Keratinocyte (primary cell): ENCODE results near the gene PPARGC1A. TPM values are rescaled to one million over a fixed set of nuclear protein-coding genes. Genes with fewer than 3 reads are reported as not detected.

ENCODE experiments used
- DNase-seq: peaks from one replicate; pipeline ENCODE4 v3.0.0-alpha.2; 2011; ENCODE audit warnings: low read depth, missing footprints, low spot score
- FAIRE-seq: peaks from 2 replicates; lab custom pipeline; 2011; peaks lifted over from hg19 to GRCh38; lab: Jason Lieb, UNC
- H2AFZ ChIP-seq: 2 replicates; pipeline ENCODE4 v1.6.0; 2012; ENCODE audit warnings: low read length, control low read depth, inconsistent platforms; ENCODE audit not compliant: control insufficient read depth
- H3K27ac ChIP-seq: 2 replicates; pipeline ENCODE4 v1.5.1; 2011; ENCODE audit warnings: low read length; ENCODE audit not compliant: control insufficient read depth, insufficient read depth
- H3K27me3 ChIP-seq: 3 replicates; pipeline ENCODE4 v1.6.0; 2011; ENCODE audit warnings: low read length; ENCODE audit not compliant: control insufficient read depth, insufficient read depth; ENCODE audit errors: extremely low read depth
- H3K36me3 ChIP-seq, 2 experiments: 2 replicates in 1 of 2; 3 replicates in 1 of 2; pipeline ENCODE4 v1.5.1; 2011; ENCODE audit warnings: low read length in 2 of 2, mild to moderate bottlenecking in 1 of 2; ENCODE audit not compliant: control insufficient read depth in 2 of 2, insufficient read depth in 2 of 2; ENCODE audit errors: extremely low read depth in 1 of 2
- H3K4me1 ChIP-seq: 3 replicates; pipeline ENCODE4 v1.5.1; 2011; ENCODE audit warnings: low read length; ENCODE audit not compliant: control insufficient read depth, insufficient read depth; ENCODE audit errors: extremely low read depth
- H3K4me2 ChIP-seq: 3 replicates; pipeline ENCODE4 v1.6.0; 2011; ENCODE audit warnings: low read depth, low read length; ENCODE audit not compliant: control insufficient read depth, insufficient read depth; ENCODE audit errors: extremely low read depth
- H3K4me3 ChIP-seq, 3 experiments: fragments of 200-600 bp in 1 of 3; sonication (generic) in 1 of 3; 2 replicates in 2 of 3; 3 replicates in 1 of 3; pipeline ENCODE4 v1.5.1; 2011 to 2016; ENCODE audit warnings: low read length in 3 of 3, mild to moderate bottlenecking in 3 of 3, control low read depth in 2 of 3, inconsistent platforms in 1 of 3, low read depth in 1 of 3, mixed read lengths in 1 of 3, mixed run types in 1 of 3, moderate library complexity in 1 of 3; ENCODE audit not compliant: control insufficient read depth in 2 of 3, insufficient read depth in 2 of 3; ENCODE audit errors: extremely low read depth in 1 of 3
- H3K79me2 ChIP-seq: 2 replicates; pipeline ENCODE4 v1.6.0; 2012; ENCODE audit warnings: low read length; ENCODE audit not compliant: control insufficient read depth, insufficient read depth
- H3K9ac ChIP-seq: 3 replicates; pipeline ENCODE4 v1.6.0; 2011; ENCODE audit warnings: low read length; ENCODE audit not compliant: control insufficient read depth, insufficient read depth; ENCODE audit errors: extremely low read depth
- H3K9me1 ChIP-seq: 3 replicates; pipeline ENCODE4 v1.6.0; 2011; ENCODE audit warnings: low read length; ENCODE audit not compliant: control insufficient read depth, insufficient read depth; ENCODE audit errors: extremely low read depth
- H3K9me3 ChIP-seq: 2 replicates; pipeline ENCODE4 v1.5.1; 2012; ENCODE audit warnings: low read depth, low read length; ENCODE audit not compliant: control insufficient read depth
- H4K20me1 ChIP-seq: 3 replicates; pipeline ENCODE4 v1.6.0; 2011; ENCODE audit warnings: low read length; ENCODE audit not compliant: control insufficient read depth, insufficient read depth; ENCODE audit errors: extremely low read depth
- EZH2 ChIP-seq: IDR thresholded peaks from one replicate; pipeline ENCODE4 v1.6.1; 2012; ENCODE audit warnings: inconsistent platforms, mild to moderate bottlenecking, low read length, moderate library complexity
- dilution Hi-C: fragments of 300-500 bp; cut with MboI; formaldehyde crosslinking; loops from one replicate; pipeline ENCODE4 v1.7.0; 2020; ENCODE audit warnings: low sequenced_read_pairs; ENCODE audit not compliant: extremely low pct_ligation_motif_present
- polyA plus RNA-seq, 5 experiments: library from polyadenylated mRNA; depleted of rRNA in 3 of 5; stranded (reverse) in 3 of 5; stranded (forward) in 1 of 5; unstranded in 1 of 5; fragments of >200 nt; gene quantifications; 1 replicate in 1 of 5; 2 replicates in 3 of 5; 3 replicates in 1 of 5; pipeline versions ENCODE4 v1.2.1 to v1.2.3, GENCODE V29; 2011 to 2012; ENCODE audit warnings: missing spikeins in 2 of 5, low read depth in 1 of 5, low replicate concordance in 1 of 5
- TF ChIP-seq, protein P1 (sequence below), 3 experiments: IDR thresholded peaks in 1 of 3; conservative IDR thresholded peaks in 1 of 3; optimal IDR thresholded peaks in 1 of 3; 2 replicates in 2 of 3; 3 replicates in 1 of 3; pipeline versions ENCODE3 to v1.5.1; 2011; ENCODE audit warnings: low read length in 3 of 3, mild to moderate bottlenecking in 3 of 3, moderate library complexity in 2 of 3, control low read depth in 1 of 3, inconsistent platforms in 1 of 3; ENCODE audit not compliant: insufficient read depth in 2 of 3; ENCODE audit errors: extremely low read depth in 1 of 3

PPARGC1A gene
- polyA plus RNA-seq, 1 donor (not counting 4 experiments of a cell fraction or from before 2014, with no cell fraction given), result 0.18 TPM

DNA sequence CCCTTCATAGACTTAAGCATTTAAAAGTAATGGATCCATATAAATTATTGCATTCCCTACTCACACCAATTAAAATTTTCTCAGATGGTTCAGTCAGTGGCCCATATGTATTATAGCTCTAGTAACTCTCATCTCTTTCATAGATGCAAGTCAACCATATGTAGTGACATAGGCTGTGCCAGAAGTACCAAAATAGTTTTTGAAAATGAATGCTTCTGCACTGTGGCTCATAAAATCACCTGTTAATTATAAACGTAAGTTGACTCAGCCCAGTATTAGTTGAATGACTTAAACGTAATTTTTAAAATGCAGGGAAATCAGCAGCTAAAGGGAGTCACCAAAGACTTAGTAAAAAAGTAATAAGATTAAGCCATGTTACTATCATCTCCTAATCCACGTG, 143.8 kb downstream of the PPARGC1A start:
- TF ChIP-seq EZH2, result no peak
- TF ChIP-seq, protein P1, sequence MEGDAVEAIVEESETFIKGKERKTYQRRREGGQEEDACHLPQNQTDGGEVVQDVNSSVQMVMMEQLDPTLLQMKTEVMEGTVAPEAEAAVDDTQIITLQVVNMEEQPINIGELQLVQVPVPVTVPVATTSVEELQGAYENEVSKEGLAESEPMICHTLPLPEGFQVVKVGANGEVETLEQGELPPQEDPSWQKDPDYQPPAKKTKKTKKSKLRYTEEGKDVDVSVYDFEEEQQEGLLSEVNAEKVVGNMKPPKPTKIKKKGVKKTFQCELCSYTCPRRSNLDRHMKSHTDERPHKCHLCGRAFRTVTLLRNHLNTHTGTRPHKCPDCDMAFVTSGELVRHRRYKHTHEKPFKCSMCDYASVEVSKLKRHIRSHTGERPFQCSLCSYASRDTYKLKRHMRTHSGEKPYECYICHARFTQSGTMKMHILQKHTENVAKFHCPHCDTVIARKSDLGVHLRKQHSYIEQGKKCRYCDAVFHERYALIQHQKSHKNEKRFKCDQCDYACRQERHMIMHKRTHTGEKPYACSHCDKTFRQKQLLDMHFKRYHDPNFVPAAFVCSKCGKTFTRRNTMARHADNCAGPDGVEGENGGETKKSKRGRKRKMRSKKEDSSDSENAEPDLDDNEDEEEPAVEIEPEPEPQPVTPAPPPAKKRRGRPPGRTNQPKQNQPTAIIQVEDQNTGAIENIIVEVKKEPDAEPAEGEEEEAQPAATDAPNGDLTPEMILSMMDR (optimal IDR thresholded peaks at IDR 0.05 in 1 of 3, IDR thresholded peaks at IDR 0.05 in 1 of 3, conservative IDR thresholded peaks at IDR 0.05 in 1 of 3; ENCODE audit: extremely low read depth in 1 of 3, insufficient read depth in 2 of 3, low read length in 3 of 3), result no peak
- H4K20me1 ChIP-seq, result no peaks in the 10 kb centered on the region
- no peak overlapping the region for H3K4me3 ChIP-seq
- H3K27me3 ChIP-seq, result no peaks in the 10 kb centered on the region
- FAIRE-seq (no peak), DNase-seq (no peak)
- no peaks in the 10 kb centered on the region for H3K9me1 ChIP-seq
- H3K36me3 ChIP-seq, result no peaks in the 10 kb centered on the region
- H3K27ac ChIP-seq, result no peak overlapping the region
- no peak overlapping the region for H3K9ac ChIP-seq
- H2AFZ ChIP-seq, result no peak overlapping the region
- no peaks in the 10 kb centered on the region for H3K79me2 ChIP-seq
- no peaks in the 10 kb centered on the region for H3K9me3 ChIP-seq
- H3K4me2 ChIP-seq, result no peak overlapping the region
- H3K4me1 ChIP-seq, result no peaks in the 10 kb centered on the region
- dilution Hi-C loops, result no loop called here

DNA sequence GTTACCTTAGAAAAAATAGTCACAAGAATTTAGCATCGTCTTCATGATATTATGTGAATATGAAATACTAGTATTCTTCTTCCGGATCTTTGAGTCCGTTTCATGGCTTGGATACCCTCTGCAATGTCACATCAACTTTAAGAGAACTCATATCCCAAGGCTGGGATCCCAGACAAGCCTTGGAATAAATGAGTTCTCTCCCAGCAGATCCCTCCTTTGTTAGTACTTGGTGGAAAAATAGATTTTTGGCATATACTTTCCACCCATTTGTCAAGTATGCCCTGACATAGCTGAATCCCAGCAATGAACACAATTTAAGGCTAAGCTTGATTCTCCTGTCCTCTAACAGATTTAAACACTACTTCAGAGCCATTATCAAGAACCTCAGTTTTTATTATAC, 144.5 kb downstream of the PPARGC1A start:
- H3K4me3 ChIP-seq, result no peak overlapping the region
- H3K27me3 ChIP-seq, result no peaks in the 10 kb centered on the region
- no peaks in the 10 kb centered on the region for H3K36me3 ChIP-seq
- no peak overlapping the region for H3K9ac ChIP-seq
- H3K9me3 ChIP-seq, result no peaks in the 10 kb centered on the region
- no peaks in the 10 kb centered on the region for H3K79me2 ChIP-seq
- H3K4me1 ChIP-seq, result no peaks in the 10 kb centered on the region
- TF ChIP-seq EZH2, result no peak
- TF ChIP-seq, protein P1 (optimal IDR thresholded peaks at IDR 0.05 in 1 of 3, IDR thresholded peaks at IDR 0.05 in 1 of 3, conservative IDR thresholded peaks at IDR 0.05 in 1 of 3; ENCODE audit: extremely low read depth in 1 of 3, insufficient read depth in 2 of 3, low read length in 3 of 3), result no peak
- no peak overlapping the region for H3K27ac ChIP-seq
- dilution Hi-C loops, result no loop called here
- H3K9me1 ChIP-seq, result no peaks in the 10 kb centered on the region
- H2AFZ ChIP-seq, result no peak overlapping the region
- no peaks in the 10 kb centered on the region for H4K20me1 ChIP-seq
- no peak overlapping the region for H3K4me2 ChIP-seq
- no peak for DNase-seq
- no peak for FAIRE-seq
